ENCODE results near the gene ERAS.

Gene ERAS, protein sequence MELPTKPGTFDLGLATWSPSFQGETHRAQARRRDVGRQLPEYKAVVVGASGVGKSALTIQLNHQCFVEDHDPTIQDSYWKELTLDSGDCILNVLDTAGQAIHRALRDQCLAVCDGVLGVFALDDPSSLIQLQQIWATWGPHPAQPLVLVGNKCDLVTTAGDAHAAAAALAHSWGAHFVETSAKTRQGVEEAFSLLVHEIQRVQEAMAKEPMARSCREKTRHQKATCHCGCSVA

DNA sequence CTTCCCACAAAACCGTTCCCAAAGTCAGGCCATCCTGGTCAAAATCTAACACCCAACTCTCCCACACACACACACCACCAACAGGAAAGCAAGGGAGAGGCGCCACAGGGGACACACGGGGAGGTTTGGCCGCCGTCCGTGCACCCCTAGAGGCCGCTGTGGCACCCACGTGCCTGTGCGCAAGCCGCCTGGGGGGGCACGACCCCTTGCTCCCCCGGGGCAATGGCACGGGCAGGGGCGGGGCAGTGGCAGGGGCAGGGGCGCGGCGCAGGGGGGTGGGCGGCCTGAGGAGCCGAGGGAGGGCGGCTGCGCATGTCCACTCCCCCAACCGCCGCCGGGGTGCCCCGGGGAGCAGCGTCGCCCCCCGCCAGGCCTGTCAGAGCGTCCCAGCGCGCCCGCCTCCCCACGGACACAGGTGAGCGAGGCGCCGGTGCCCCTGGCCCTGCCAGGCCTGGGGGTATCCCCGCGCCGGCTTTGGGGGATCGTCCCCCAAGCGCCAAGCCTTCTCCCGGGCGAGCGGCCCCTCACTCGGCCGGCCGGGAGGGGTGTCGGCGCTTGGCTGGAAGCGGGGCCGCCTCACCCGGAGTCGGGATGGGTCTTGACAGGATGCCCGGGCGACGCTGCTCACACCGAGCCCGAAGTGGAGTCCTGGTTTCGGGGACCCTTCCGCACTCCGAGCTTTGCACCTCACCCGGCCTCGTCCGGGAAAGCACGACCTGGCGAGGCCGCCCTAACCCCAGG lies at the start of gene ERAS:
Gene ERAS, plus strand, starts transcription at position 379 of the 741 bp plus-strand sequence. CDS start 2,611 bp downstream, outside the sequence.
- no peak for DNase-seq (ENCODE audit: low read depth)

DNA sequence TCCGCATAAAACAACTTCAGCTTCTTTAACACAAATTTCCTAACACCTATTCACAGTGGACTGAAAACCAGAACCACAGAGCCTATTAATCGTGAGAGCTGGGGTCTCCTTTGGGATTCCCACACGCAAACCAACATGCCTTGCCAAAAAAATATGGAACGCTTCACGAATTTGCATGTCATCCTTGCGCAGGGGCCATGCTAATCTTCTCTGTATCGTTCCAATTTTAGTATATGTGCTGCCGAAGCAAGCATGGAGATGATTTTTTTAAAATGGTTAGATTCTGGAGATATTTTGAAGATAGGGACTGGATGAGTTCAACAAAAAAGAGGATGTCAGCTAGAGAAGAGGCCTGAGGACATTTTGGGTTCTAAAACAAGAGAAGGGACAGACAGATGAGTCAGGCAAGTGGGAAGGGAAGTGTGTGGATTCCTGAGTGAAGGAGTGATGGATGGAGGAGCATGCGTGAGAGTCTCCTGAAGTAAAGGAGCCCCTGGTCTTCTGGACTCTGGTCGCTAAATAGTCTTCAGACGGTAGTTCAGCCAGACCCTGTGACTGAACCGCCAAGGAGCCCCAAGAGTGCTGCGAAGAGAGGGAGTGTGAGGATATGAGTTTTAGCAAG lies 49.4 kb upstream of the ERAS start:
- DNase-seq (ENCODE audit: low read depth) = no peak

DNA sequence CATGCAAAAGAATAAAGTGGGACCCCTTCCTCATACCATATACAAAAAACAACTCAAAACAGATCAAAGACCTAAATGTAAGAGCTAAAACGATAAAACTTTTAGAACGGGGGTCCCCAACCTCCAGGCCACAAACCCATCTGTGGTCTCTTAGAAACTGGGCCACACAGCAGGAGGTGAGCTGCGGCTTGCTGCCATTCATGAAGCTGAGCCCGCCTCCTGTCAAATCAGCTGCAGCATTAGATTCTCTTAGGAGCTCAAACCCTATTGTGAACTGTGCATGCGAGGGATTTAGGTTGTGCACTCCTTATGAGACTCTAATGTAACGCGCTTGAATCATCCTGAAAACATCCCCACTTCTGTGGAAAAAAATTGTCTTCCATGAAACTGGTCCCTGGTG lies 46.9 kb upstream of the ERAS start:
- no peak for DNase-seq (ENCODE audit: low read depth)

DNA sequence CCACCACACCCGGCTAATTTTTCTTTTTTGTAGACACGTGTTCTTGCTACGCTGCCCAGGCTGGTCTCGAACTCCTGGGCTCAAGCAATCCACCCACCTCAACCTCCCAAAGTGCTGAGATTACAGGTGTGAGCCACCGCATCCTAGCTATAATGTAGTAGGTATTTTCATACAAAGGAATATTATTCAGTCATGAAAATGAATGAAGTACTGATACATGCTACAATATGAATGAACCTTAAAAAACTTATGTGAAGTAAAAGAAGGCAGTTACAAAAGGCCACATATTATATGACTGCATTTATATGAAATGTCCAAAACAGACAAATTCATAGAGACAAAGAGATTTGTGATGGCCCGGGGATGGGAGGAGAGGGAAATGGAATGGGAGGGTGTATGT lies 44.6 kb upstream of the ERAS start:
- no peak for DNase-seq (ENCODE audit: low read depth)

DNA sequence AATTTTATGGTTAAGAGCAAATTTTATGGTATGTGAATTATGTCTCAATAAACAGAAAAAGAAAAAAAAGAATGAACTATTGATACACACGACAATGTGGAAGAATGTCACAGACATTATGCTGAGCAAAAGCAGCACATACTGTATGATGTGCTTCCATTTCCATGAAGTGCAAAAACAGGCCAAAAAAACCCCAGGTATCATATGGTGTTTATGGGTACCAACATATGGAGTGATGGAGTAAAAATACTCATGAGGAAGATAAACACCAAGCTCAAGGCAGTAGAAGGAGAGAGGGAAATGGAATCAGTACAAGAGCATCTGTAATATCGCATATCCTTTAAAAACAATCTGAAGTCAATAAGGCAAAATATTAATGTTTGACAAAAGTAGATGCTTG lies 44.1 kb upstream of the ERAS start:
- DNase-seq (ENCODE audit: low read depth) = no peak

DNA sequence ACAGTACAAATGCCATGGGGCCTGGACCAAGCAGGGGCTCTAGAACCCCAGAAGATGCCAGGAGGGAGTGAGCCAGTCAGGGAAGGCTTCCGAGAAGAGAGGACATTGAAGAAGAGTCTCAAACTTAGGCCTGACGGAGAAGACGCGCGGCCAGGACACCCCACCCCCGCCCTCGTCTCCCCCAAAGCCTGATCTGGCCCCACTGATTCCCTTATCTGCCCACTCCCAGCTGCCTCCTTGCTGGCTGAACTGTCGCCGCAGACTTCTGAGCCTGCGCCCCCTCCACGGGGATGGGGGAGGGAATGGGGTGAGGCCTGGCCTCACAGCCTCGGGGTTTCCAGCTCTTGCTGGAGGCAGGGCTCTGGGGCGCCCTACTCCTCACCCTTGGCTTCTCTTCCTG lies 43.5 kb upstream of the ERAS start:
- no peak for DNase-seq (ENCODE audit: low read depth)

DNA sequence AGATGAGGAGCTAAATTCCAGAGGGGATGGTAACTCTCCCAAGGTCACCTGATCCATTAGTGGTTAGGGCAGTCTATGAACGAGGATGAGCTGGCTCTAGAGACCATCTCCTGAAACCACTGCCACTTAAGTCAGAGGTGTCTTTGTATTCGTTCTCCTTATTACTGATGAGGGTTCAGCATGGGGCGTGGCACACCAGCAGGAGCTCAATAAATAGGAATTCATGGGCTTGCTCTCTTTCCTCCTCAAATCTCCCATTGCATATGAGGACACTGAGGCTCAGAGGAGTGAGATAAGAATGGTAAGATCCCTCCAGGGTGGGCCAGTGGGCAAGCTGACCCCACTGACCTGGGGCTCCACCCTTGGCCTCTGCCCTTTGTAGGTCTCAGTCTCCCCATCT lies 41.6 kb upstream of the ERAS start:
- DNase-seq (ENCODE audit: low read depth) = no peak

DNA sequence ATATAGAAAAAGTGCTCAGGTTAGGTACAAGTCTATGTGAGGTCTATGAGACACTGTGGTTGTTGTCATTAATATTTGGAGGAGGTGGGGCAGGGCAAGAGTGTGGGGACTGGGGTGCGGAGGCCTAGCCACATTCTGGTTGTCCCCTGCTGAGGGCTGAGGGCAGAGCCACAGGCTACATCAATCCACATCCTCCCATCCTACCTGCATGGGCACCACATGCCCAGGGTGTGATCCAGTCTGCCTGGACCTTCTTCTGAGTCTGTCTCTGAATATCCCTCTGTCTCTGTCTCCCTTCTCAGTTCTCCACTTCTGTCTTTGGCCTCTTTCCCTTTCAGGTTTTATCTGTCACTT lies 41.1 kb upstream of the ERAS start:
- DNase-seq (ENCODE audit: low read depth) = no peak

DNA sequence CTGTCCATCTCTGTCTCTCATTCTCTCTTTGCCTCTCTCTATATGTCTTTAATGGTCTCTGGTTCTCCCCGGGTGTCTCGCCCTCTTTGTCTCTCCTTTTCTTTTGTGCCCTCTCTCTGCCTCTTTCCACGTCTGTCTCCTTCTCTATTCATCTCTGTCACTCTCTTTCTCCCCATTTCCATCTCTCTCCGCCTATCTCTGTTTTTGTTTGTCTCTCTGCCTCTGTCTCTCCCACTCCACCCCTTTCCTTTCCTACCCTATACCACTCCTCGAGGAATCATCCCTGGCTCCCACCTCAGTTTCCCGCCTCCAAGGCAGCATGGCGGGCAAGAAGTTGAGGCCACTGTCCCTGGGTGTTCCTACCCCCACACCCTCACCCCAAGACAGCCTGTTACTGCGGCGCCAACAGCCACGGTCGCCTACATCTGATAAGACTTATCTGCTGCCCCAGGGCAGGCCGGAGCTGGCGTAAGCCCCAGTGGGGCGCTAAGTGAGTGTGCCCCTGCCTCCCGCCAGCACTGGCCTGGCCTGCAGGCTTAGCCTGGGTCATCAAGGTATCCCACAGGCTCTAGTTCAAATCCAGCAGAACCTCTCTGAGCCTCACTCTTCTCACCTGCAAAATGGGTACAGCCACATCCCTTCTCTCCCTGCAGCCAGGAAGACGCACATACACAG lies 40.6 kb upstream of the ERAS start:
- DNase-seq (ENCODE audit: low read depth) = no peak

DNA sequence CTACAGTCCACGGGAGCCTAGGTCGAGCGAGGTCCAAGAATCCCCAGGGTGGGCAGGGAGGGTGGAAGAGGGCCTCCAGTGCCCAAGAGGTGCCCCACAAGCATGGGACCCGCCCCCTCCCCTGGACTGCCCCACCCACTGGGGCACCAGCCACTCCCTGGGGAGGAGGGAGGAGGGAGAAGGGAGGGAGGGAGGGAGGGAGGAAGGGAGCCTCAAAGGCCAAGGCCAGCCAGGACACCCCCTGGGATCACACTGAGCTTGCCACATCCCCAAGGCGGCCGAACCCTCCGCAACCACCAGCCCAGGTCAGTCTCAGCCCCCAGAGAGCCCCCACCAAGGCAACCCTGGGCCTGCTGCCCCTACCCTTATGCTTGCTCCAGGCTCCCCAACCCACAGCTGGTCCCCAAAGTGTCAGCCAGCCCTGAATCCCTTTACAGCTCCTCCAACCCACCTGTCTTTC lies 39.9 kb upstream of the ERAS start, which contains the start of gene GATA1:
Gene GATA1, plus strand, starts transcription at position 250 of the 460 bp plus-strand sequence. CDS start 4,520 bp downstream, outside the sequence.
- no peak for DNase-seq (ENCODE audit: low read depth)

DNA sequence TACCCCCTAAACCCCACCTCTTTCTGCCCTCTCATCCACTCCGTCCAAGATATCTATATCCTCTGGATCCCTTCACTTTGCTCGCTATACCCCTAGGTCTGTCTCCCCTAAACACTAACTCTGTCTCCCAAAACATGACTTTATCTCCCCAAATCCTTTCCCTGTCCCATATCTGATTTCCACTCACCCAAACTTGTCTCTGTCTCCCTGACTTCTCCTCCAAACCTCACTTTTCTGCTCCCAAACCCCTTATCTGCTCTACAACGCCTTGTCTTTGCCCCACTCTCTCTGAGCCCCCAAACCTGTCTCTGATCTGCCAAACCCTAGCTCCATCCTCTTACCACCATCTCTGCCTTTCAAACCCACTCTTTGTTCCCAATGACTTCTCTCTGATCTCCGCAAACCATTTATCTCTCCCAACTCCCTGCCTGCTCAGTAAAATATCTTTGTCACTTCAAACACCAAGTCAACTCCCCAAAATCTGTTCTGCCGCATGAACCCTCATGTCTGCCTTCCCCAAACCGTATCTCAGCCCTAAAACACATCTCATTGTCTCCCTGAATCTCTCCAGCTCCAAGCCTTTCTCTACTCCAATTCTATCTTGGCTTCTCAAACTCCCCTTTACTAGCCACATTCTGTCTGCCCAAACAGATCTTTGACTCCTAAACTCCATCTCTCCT lies 39.3 kb upstream of the ERAS start:
- DNase-seq (ENCODE audit: low read depth) = no peak

DNA sequence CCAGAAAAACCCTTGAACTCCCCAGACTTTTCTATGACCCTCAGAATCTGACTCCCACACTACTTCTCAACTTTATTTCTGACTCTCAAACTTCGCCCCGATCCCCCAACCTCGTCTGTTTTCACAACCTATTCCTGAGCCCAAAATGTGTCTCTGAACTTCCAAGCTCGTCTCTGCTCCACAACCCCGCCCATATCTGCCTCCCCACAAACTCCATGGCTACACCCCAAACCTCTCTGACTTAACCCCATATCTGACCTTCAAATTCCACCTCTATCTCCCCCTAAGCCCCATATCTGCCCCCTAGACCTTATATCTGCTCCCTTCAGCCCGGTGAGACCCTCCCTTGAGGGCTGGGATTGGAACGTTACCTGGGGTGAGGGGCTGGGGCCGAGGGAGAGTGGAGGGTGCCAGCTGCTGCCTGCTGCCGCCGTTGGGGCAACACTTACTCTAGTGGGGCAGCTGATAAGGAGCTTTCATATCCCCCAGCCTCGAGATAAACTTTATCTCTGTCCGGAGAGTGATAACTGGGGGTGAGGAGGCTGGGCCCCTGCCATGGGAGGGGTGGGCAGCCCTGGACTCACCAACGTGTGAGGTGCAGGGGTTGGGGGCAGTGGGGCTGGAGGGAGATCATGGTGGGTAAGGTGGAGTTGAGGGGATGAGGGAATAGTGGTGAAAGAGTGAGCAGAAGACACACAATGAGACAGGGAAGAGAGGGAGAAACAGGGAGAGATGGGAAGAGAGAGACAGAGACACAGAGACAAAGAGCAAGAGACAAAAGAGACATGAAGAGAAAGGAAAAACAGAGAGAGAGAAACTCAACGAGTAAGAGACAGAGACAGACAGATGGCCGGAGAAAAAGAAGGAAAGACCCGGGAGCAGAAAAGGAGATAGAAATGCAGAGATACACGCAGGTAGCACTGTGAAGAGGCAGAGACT lies 38.5 kb upstream of the ERAS start:
- DNase-seq (ENCODE audit: low read depth) = no peak

DNA sequence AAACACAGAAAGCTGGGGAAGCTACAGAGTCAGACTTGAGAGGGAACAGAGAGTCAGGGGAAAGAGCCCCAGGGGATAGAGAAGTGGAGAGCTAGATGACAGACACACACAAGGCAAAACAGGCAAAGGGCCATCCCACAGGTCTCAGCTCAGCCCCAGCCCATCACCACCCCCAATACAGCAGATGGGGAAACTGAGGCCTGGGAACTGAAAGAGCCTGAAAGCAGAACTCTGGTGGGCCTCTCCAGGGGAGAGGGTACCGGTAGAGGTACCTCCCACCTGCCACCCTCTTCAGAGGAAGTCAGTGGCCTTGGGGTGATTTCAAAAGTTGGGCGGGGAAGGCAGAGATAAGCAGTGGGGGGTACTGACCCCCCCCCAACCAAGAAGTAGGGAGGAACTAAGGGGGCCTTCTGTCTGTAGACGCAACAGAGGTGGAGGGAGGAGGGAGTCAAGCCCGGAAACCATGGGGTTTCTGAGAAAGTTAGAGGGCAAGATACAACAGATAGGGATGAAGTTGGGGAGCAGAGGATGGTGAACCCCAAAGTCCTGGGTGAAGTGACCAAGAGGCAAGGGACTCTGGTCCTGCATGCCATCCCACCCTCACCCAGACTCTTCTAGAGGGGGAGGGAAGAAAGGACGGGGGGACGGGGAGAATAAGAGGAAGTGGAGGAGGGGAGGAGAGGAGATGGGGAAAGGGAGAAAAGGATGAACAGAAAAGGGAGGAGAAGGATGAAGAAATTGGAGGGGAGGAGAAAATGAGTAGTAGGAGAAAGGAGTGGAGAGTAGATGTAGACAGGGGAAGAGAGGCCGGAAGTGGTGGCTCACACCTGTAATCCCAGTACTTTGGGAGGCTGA lies 36.7 kb upstream of the ERAS start:
- DNase-seq (ENCODE audit: low read depth) = no peak

DNA sequence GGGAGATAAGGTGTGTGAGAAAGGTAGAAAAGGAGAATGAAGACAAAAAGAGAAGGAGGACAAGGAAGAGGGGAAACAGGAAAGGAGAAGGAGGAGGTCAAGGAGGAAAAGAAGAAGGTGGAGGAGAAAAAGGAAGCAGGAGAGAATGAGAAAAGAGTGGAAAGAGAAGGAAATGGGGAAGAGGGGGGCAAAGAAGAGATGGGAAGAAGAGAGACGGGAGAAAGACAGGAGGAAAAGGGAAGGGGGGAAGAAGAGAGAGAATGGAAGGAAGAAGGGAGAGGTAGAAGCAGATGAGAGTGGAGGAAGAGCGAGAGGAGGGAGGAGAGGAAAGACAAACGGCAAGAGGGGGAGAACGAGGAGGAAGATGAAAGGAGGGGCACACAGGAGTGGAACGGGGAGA lies 35.8 kb upstream of the ERAS start:
- DNase-seq (ENCODE audit: low read depth) = no peak

DNA sequence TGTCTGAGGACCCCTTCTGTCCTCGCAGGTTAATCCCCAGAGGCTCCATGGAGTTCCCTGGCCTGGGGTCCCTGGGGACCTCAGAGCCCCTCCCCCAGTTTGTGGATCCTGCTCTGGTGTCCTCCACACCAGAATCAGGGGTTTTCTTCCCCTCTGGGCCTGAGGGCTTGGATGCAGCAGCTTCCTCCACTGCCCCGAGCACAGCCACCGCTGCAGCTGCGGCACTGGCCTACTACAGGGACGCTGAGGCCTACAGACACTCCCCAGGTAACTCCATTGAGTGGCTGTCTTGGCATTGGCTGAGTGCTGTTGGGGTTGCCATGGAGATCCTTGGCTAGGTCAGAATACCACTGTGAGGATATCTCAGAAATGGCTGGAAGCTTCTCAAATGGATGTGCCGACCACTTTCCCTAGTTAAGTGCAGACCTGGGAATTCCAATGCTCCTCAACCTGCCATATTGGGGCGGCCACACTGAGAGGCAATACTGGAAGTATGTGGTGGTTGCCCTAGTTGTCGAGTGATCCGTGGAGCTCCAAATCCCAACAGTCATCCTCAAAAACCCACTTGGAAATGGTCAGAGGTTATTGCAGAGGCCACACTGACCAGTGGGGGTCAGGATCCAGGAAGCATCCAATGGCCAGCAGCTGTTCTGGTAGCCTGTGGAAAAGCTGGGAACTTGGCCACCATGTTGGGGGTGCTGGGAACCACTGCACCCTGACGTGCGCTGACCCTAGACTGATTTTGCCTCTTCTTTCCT lies 35.1 kb upstream of the ERAS start:
- no peak for DNase-seq (ENCODE audit: low read depth)

DNA sequence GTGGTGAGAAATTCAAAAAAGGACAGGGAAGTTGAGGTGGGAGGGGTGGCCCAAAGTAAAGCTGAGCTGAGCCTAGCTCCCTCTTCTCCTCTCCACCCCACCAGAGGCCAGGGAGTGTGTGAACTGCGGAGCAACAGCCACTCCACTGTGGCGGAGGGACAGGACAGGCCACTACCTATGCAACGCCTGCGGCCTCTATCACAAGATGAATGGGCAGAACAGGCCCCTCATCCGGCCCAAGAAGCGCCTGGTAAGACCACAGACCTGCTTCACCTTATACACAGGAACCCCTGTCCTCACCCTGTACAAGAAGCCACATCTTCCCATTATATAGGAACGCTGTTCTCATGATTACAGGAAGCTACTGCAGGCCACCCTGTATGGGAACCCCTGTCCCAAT lies 34.1 kb upstream of the ERAS start:
- no peak for DNase-seq (ENCODE audit: low read depth)

DNA sequence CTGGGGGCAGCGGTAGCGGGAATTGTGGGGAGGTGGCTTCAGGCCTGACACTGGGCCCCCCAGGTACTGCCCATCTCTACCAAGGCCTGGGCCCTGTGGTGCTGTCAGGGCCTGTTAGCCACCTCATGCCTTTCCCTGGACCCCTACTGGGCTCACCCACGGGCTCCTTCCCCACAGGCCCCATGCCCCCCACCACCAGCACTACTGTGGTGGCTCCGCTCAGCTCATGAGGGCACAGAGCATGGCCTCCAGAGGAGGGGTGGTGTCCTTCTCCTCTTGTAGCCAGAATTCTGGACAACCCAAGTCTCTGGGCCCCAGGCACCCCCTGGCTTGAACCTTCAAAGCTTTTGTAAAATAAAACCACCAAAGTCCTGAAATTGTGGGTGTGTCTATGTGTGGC lies 32.4 kb upstream of the ERAS start:
- DNase-seq (ENCODE audit: low read depth) = no peak

DNA sequence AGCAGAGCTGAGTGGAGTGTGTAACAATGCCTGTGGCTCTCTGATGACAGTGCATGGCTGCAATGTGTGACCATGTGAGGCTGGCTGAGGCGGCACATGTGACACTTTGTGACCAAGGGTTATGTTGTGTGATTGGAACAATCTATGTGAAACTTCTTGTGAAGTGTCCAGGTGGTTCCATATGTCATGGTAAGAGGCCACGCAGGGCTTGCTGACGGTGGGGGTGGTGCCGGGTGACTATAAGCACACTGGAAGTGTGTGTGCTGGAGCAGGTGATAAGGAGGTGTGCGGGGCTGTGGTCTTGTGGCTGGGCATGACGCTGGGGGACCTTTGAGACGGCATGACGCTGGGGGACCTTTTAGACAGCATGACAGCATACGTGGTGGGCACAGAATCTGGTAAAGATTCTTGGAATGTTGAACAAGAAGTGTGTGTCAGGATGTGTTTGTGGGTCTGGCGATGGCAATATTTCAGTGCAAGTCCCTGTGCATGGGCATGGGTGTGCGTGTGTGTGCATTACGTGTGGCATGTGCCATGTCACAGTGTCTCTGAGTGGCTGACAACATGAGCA lies 31.9 kb upstream of the ERAS start:
- DNase-seq (ENCODE audit: low read depth) = no peak

DNA sequence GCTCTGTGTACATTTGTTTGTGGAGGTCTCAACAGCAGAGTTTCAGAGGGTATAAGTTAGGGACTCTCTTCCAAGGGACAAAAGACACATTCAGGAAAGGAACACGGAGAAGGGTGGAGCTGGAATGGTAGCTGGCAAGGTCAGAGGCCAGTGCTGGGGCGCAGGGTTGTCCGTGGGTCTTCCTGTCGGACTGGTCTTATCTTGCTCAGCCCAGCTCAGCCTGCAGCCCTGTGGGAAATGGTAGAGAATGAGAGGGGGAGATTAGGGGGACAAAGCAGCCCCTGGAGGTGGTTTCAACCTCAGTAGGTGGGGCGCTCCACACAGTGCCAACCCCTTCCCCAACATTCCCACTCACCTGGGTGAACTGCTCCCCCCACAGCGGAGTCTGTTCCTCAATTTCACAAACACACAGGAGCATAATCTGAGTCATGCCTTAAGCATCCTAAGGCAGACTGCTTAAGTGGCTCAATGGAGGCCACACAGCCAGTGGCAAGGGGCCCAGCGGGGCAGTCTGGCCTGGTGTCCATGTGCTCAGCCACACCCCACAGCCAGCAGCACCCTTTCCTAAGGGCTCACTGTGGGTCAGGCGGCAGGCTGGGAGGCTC lies 31.3 kb upstream of the ERAS start:
- no peak for DNase-seq (ENCODE audit: low read depth)
